Endothelial cell of umbilical vein (primary cell): ENCODE data around the gene KRTAP10-5. TPM values are rescaled to one million over a fixed set of nuclear protein-coding genes. Genes with fewer than 3 reads are reported as not detected.

Experiments
- BruUV-seq: library from RNA; stranded (reverse); fragments of 400-500 nt; replicated peaks from 2 replicates; lab custom pipeline; 2021; lab: Mats Ljungman, UMichigan
- CTCF ChIA-PET: fragments of 300-600, 350-600 bp; sonication (Branson Sonifier 250); formaldehyde crosslinking; loops from one replicate; lab custom pipeline; 2021; ENCODE audit warnings: antibody characterized with exemption, inconsistent platforms; lab: Charles Lee
- POLR2A ChIA-PET: fragments of 300-600, 350-600 bp; sonication (Branson Sonifier 250); formaldehyde crosslinking; loops from one replicate; lab custom pipeline; 2021; ENCODE audit warnings: antibody characterized with exemption, inconsistent platforms; lab: Charles Lee
- DNase-seq: peaks from one replicate; pipeline ENCODE4 v3.0.0-alpha.2; 2011; ENCODE audit warnings: low read depth, low spot score
- FAIRE-seq: peaks from 2 replicates; lab custom pipeline; 2011; peaks lifted over from hg19 to GRCh38; lab: Jason Lieb, UNC
- H2AFZ ChIP-seq: 2 replicates; pipeline ENCODE4 v1.6.0; 2012; ENCODE audit warnings: low read depth, low read length, control low read depth, inconsistent platforms
- H3K27ac ChIP-seq: 2 replicates; pipeline ENCODE4 v1.5.1; 2011; ENCODE audit warnings: low read depth, mild to moderate bottlenecking, control low read depth, low read length, moderate library complexity; ENCODE audit not compliant: insufficient read depth
- H3K27me3 ChIP-seq, 2 experiments: 2 replicates each; pipeline versions ENCODE4 v1.6.0 to v1.6.1; 2011; ENCODE audit warnings: low read length in 2 of 2, mixed read lengths in 1 of 2; ENCODE audit not compliant: control insufficient read depth in 2 of 2, insufficient read depth in 2 of 2
- H3K36me3 ChIP-seq, 2 experiments: 2 replicates in 1 of 2; 3 replicates in 1 of 2; pipeline ENCODE4 v1.5.1; 2011; ENCODE audit warnings: low read length in 2 of 2, mild to moderate bottlenecking in 1 of 2, moderate library complexity in 1 of 2; ENCODE audit not compliant: control insufficient read depth in 2 of 2, insufficient read depth in 2 of 2; ENCODE audit errors: extremely low read depth in 1 of 2
- H3K4me1 ChIP-seq: 3 replicates; pipeline ENCODE4 v1.5.1; 2011; ENCODE audit warnings: mild to moderate bottlenecking, low read length; ENCODE audit not compliant: control insufficient read depth, insufficient read depth; ENCODE audit errors: extremely low read depth
- H3K4me2 ChIP-seq: 2 replicates; pipeline ENCODE4 v1.6.1; 2011; ENCODE audit warnings: low read length, control low read depth, mixed read lengths; ENCODE audit not compliant: insufficient read depth
- H3K4me3 ChIP-seq, 3 experiments: fragments of 200-600 bp in 1 of 3; sonication (generic), shearing (Covaris generic) in 1 of 3; replicated peaks in 1 of 3; 2 replicates each; pipeline ENCODE4 v1.5.1; 2011 to 2016; ENCODE audit warnings: control low read depth in 3 of 3, low read length in 3 of 3, mild to moderate bottlenecking in 2 of 3, inconsistent platforms in 1 of 3, low read depth in 1 of 3, moderate library complexity in 1 of 3; ENCODE audit not compliant: insufficient read depth in 1 of 3
- H3K79me2 ChIP-seq: 2 replicates; pipeline ENCODE4 v1.6.0; 2012; ENCODE audit warnings: low read length, inconsistent platforms; ENCODE audit not compliant: control insufficient read depth, insufficient read depth
- H3K9ac ChIP-seq: replicated peaks from 2 replicates; pipeline ENCODE3; 2011; ENCODE audit warnings: low read length, control low read depth; ENCODE audit not compliant: insufficient read depth; ENCODE audit errors: extremely low read depth
- H3K9me1 ChIP-seq: replicated peaks from 3 replicates; pipeline ENCODE4 v1.6.0; 2011; ENCODE audit warnings: mild to moderate bottlenecking, low read length; ENCODE audit not compliant: control insufficient read depth, insufficient read depth; ENCODE audit errors: extremely low read depth
- H3K9me3 ChIP-seq: replicated peaks from 2 replicates; pipeline ENCODE4 v1.5.1; 2012; ENCODE audit warnings: low read length, inconsistent platforms; ENCODE audit not compliant: control insufficient read depth, insufficient read depth
- H4K20me1 ChIP-seq: replicated peaks from 2 replicates; pipeline ENCODE3; 2011; ENCODE audit warnings: mild to moderate bottlenecking, low read length; ENCODE audit not compliant: control insufficient read depth, insufficient read depth; ENCODE audit errors: extremely low read depth
- EZH2 ChIP-seq: IDR thresholded peaks from 2 replicates; pipeline ENCODE4 v1.6.1; 2012; ENCODE audit warnings: borderline replicate concordance, low read depth, mild to moderate bottlenecking, moderate library complexity, low read length, inconsistent platforms; ENCODE audit not compliant: severe bottlenecking
- FOS ChIP-seq: IDR thresholded peaks from 2 replicates; pipeline ENCODE4 v1.6.1; 2011; ENCODE audit warnings: mild to moderate bottlenecking, low read length, moderate library complexity, borderline replicate concordance; ENCODE audit not compliant: insufficient read depth
- GATA2 ChIP-seq: IDR thresholded peaks from 2 replicates; pipeline ENCODE4 v1.7.0; 2011; ENCODE audit warnings: low read depth, mild to moderate bottlenecking, moderate library complexity, mixed read lengths, low read length; ENCODE audit not compliant: insufficient read length, insufficient read depth
- JUN ChIP-seq: IDR thresholded peaks from 2 replicates; pipeline ENCODE4 v1.6.1; 2011; ENCODE audit warnings: borderline replicate concordance, low read depth; ENCODE audit not compliant: insufficient read length, insufficient read depth
- MYC ChIP-seq: IDR thresholded peaks from one replicate; pipeline ENCODE4 v1.6.1; 2011; ENCODE audit warnings: mild to moderate bottlenecking, low read depth, low read length
- POLR2A ChIP-seq: IDR thresholded peaks from 2 replicates; pipeline ENCODE4 v1.6.1; 2012; ENCODE audit warnings: low read depth, mild to moderate bottlenecking, control low read depth, low read length
- POLR2AphosphoS5 ChIP-seq: IDR thresholded peaks from 2 replicates; pipeline ENCODE4 v1.6.1; 2012; ENCODE audit warnings: low read depth, mild to moderate bottlenecking, control low read depth, low read length, moderate library complexity; ENCODE audit not compliant: insufficient read depth
- dilution Hi-C: fragments of 300-500 bp; cut with MboI; formaldehyde crosslinking; loops from one replicate; pipeline ENCODE4 v1.15.0; 2019; ENCODE audit warnings: low sequenced_read_pairs; ENCODE audit not compliant: extremely low pct_ligation_motif_present
- intact Hi-C: fragments of 100-400 bp; cut with micrococcal nuclease; formaldehyde crosslinking; loops from one replicate; pipeline ENCODE4 v1.10.0; 2022
- polyA plus RNA-seq, 4 experiments: library from polyadenylated mRNA; depleted of rRNA in 3 of 4; stranded (reverse) in 3 of 4; unstranded in 1 of 4; fragments of >200 nt; gene quantifications; 2 replicates each; pipeline versions ENCODE4 v1.2.1 to v1.2.3, GENCODE V29; 2011 to 2012; ENCODE audit warnings: missing spikeins in 1 of 4
- total RNA-seq: library from RNA; stranded (reverse); gene quantifications from 2 replicates; pipeline ENCODE4 v1.2.3, GENCODE V29; 2021
- TF ChIP-seq, protein P1 (sequence below), 2 donors: IDR thresholded peaks; 1 replicate in 1 of 2; 2 replicates in 1 of 2; pipeline ENCODE4 v1.5.1; 2011; ENCODE audit warnings: low read length in 2 of 2, mild to moderate bottlenecking in 2 of 2, moderate library complexity in 2 of 2, control low read depth in 1 of 2, inconsistent platforms in 1 of 2, low read depth in 1 of 2; ENCODE audit not compliant: insufficient read depth in 1 of 2; ENCODE audit errors: extremely low read depth in 1 of 2
- TF ChIP-seq, protein P2 (sequence below): IDR thresholded peaks from 2 replicates; pipeline ENCODE4 v1.6.1; 2011; ENCODE audit not compliant: insufficient read depth, insufficient read length

The KRTAP10-5 gene
- total and polyA plus RNA-seq, 2 donors (not counting 3 experiments of a cell fraction or from before 2014, with no cell fraction given), result not detected

DNA sequence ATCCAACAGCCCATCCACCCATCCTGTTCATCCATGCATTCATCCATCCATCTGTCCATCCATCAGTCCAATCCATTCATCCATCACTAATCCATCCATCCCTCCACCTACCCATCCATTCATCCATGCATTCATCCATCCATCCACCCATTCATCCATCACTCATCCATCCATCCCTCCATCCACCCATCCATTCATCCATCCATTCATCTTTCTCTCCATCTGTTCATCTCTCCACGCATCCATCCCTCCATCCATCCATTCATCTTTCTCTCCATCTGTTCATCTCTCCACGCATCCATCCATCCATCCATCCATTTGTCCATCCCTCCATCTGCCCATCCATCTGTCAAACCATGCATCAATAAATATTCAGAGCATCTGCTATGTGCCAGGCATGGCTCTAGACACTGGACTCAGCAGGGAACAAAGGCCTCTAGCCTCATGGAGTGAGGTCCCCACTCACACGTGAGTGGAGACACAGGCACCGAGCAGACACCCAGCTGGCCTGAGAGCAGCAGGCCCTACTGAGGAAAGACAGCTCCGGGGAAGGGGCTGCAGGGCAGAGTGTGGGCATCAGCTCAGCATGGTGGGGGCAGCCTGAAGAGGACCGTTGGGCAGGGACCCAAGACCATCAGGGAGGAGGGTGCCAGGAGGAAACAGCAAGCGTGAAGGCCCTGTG, 50.0 kb downstream of the KRTAP10-5 start:
- no peaks in the 10 kb centered on the region for H4K20me1 ChIP-seq
- H2AFZ ChIP-seq, result no peak overlapping the region
- no peaks in the 10 kb centered on the region for H3K9me3 ChIP-seq
- intact Hi-C loops, result no loop called here
- H3K9me1 ChIP-seq, result no peaks in the 10 kb centered on the region
- H3K27me3 ChIP-seq, result no peaks in the 10 kb centered on the region
- DNase-seq (no peak), FAIRE-seq (no peak)
- no peak for TF ChIP-seq FOS
- no peak for TF ChIP-seq MYC
- TF ChIP-seq, protein P1, sequence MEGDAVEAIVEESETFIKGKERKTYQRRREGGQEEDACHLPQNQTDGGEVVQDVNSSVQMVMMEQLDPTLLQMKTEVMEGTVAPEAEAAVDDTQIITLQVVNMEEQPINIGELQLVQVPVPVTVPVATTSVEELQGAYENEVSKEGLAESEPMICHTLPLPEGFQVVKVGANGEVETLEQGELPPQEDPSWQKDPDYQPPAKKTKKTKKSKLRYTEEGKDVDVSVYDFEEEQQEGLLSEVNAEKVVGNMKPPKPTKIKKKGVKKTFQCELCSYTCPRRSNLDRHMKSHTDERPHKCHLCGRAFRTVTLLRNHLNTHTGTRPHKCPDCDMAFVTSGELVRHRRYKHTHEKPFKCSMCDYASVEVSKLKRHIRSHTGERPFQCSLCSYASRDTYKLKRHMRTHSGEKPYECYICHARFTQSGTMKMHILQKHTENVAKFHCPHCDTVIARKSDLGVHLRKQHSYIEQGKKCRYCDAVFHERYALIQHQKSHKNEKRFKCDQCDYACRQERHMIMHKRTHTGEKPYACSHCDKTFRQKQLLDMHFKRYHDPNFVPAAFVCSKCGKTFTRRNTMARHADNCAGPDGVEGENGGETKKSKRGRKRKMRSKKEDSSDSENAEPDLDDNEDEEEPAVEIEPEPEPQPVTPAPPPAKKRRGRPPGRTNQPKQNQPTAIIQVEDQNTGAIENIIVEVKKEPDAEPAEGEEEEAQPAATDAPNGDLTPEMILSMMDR (IDR thresholded peaks at IDR 0.05; ENCODE audit: extremely low read depth in 1 of 2, insufficient read depth in 1 of 2, low read depth in 1 of 2, low read length in 2 of 2), result no peak
- TF ChIP-seq GATA2, result no peak
- TF ChIP-seq, protein P2, sequence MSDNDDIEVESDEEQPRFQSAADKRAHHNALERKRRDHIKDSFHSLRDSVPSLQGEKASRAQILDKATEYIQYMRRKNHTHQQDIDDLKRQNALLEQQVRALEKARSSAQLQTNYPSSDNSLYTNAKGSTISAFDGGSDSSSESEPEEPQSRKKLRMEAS, result no peak
- TF ChIP-seq JUN, result no peak
- no peak for TF ChIP-seq POLR2AphosphoS5
- no peak for TF ChIP-seq EZH2
- no peak for TF ChIP-seq POLR2A
- no peak overlapping the region for H3K27ac ChIP-seq
- no peak overlapping the region for H3K4me3 ChIP-seq
- CTCF ChIA-PET, result no interaction called here
- BruUV-seq, result no TSS peak
- no peak overlapping the region for H3K9ac ChIP-seq
- H3K79me2 ChIP-seq, result no peaks in the 10 kb centered on the region
- dilution Hi-C loops, result no loop called here
- H3K36me3 ChIP-seq, result no peaks in the 10 kb centered on the region
- no peaks in the 10 kb centered on the region for H3K4me1 ChIP-seq
- H3K4me2 ChIP-seq, result no peak overlapping the region
- POLR2A ChIA-PET, result no interaction called here
